ENCODE data around the gene LCOR.

LCOR gene

DNA sequence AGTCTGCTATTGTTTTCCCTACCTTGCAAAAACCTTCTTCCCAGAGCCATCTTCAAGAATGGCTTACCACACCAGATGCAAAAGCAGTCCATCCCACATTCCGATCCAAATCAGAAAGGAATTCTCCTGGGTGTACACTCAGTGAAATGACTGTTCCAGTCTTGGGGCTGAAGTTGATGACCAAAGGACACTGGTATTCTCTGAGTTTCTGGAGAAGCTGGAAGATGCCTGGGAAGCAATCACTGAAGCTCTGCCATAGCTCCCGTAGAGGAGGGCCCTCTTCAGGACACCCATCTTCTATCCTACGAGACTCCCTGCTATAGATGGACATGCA, 155.7 kb downstream of the LCOR start:
- no peak overlapping the region for H2AFZ ChIP-seq (ENCODE audit: low read length)
- TF ChIP-seq EZH2phosphoT487 (IDR thresholded peaks at IDR 0.05; ENCODE audit: low read length) (no peak), EZH2 (optimal IDR thresholded peaks at IDR 0.05; ENCODE audit: low read depth, low read length) (no peak)
- TF ChIP-seq, protein P1, sequence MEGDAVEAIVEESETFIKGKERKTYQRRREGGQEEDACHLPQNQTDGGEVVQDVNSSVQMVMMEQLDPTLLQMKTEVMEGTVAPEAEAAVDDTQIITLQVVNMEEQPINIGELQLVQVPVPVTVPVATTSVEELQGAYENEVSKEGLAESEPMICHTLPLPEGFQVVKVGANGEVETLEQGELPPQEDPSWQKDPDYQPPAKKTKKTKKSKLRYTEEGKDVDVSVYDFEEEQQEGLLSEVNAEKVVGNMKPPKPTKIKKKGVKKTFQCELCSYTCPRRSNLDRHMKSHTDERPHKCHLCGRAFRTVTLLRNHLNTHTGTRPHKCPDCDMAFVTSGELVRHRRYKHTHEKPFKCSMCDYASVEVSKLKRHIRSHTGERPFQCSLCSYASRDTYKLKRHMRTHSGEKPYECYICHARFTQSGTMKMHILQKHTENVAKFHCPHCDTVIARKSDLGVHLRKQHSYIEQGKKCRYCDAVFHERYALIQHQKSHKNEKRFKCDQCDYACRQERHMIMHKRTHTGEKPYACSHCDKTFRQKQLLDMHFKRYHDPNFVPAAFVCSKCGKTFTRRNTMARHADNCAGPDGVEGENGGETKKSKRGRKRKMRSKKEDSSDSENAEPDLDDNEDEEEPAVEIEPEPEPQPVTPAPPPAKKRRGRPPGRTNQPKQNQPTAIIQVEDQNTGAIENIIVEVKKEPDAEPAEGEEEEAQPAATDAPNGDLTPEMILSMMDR (IDR thresholded peaks at IDR 0.05; ENCODE audit: low read length): no peak
- no peak overlapping the region for H3K27ac ChIP-seq (ENCODE audit: low read length)
- H3K9me2 ChIP-seq (replicated peaks; ENCODE audit: insufficient read depth, low read length): no peaks in the 10 kb centered on the region
- no peaks in the 10 kb centered on the region for H4K20me1 ChIP-seq (ENCODE audit: insufficient read depth, low read length)
- H3K27me3 ChIP-seq (replicated peaks; ENCODE audit: insufficient read depth, low read length): no peaks in the 10 kb centered on the region
- H3K79me2 ChIP-seq (ENCODE audit: low read length): no peaks in the 10 kb centered on the region
- H3K36me3 ChIP-seq (replicated peaks; ENCODE audit: insufficient read depth, low read length): no peaks in the 10 kb centered on the region
- H3K9me3 ChIP-seq (replicated peaks; ENCODE audit: insufficient read depth, low read length): no peaks in the 10 kb centered on the region
- no peaks in the 10 kb centered on the region for H3F3A ChIP-seq (ENCODE audit: insufficient read depth, low read length)
- no peak overlapping the region for H3K4me3 ChIP-seq (ENCODE audit: low read length)
- H3K4me1 ChIP-seq (ENCODE audit: low read length): 0 out of 2 replicates have a peak, but pooled peaks cover 9% of the 10 kb centered on the region
- H3K4me2 ChIP-seq (ENCODE audit: low read depth, low read length): no peak overlapping the region
- H3K9ac ChIP-seq (ENCODE audit: low read length): no peak overlapping the region
- no peak for DNase-seq

DNA sequence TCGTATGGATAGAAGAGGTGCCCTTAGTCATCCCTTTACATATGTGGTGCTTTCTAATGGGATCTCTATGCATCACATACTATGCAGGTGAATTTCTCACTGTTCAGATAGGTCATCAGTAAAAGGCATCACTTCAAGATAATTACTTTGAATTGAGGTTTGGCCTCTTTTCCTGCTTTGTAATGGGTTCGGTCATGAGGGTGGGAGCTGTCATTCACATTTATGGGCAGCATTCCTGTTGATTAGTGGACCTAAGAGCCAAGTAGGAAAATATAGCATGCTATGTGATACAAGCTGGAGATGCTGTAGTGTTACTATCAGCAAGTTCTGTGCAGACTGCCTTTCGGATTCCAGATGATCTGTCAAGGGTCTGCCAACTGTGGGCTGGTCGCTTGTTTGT, 156.3 kb downstream of the LCOR start:
- H3K4me3 ChIP-seq (ENCODE audit: low read length): no peak overlapping the region
- no peak overlapping the region for H3K27ac ChIP-seq (ENCODE audit: low read length)
- no peak overlapping the region for H3K4me2 ChIP-seq (ENCODE audit: low read depth, low read length)
- DNase-seq: no peak
- H3K9me2 ChIP-seq (replicated peaks; ENCODE audit: insufficient read depth, low read length): no peaks in the 10 kb centered on the region
- no peaks in the 10 kb centered on the region for H3K9me3 ChIP-seq (replicated peaks; ENCODE audit: insufficient read depth, low read length)
- no peaks in the 10 kb centered on the region for H3K36me3 ChIP-seq (replicated peaks; ENCODE audit: insufficient read depth, low read length)
- H3K9ac ChIP-seq (ENCODE audit: low read length): no peak overlapping the region
- 0 out of 2 replicates have a peak, but pooled peaks cover 9% of the 10 kb centered on the region for H3K4me1 ChIP-seq (ENCODE audit: low read length)
- H3F3A ChIP-seq (ENCODE audit: insufficient read depth, low read length): no peaks in the 10 kb centered on the region
- H3K27me3 ChIP-seq (replicated peaks; ENCODE audit: insufficient read depth, low read length): no peaks in the 10 kb centered on the region
- TF ChIP-seq, protein P1 (IDR thresholded peaks at IDR 0.05; ENCODE audit: low read length): no peak
- TF ChIP-seq EZH2 (optimal IDR thresholded peaks at IDR 0.05; ENCODE audit: low read depth, low read length) (no peak), EZH2phosphoT487 (IDR thresholded peaks at IDR 0.05; ENCODE audit: low read length) (no peak)
- H3K79me2 ChIP-seq (ENCODE audit: low read length): no peaks in the 10 kb centered on the region
- H2AFZ ChIP-seq (ENCODE audit: low read length): no peak overlapping the region
- no peaks in the 10 kb centered on the region for H4K20me1 ChIP-seq (ENCODE audit: insufficient read depth, low read length)

DNA sequence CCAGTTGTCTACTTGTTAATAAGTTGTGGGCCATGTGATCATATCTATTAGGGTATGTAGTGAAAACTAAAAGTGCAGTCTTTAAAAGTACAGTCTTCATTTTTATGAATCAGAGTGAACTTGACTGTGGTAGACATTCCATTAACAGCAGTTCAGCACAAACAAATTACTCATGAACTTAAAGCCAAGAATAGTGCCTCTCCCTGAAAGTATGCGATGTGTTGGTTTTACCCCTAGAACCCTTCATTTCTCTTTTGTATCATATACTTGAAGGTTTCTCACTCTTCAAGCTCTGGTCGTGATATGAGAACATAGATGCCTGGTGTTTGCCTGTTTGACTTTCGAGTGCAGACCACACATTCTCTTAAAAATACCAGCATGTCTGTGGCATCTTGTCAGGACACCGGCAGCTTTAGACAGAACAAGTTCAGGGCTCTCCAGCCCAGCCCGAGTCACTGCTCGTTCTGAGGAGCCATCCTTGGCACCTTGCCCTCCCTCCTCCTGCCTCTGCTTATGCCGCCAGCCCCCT, 159.3 kb downstream of the LCOR start:
- no peaks in the 10 kb centered on the region for H3K79me2 ChIP-seq (ENCODE audit: low read length)
- H3K9me2 ChIP-seq (replicated peaks; ENCODE audit: insufficient read depth, low read length): no peaks in the 10 kb centered on the region
- TF ChIP-seq, protein P1 (IDR thresholded peaks at IDR 0.05; ENCODE audit: low read length): no peak
- TF ChIP-seq EZH2 (optimal IDR thresholded peaks at IDR 0.05; ENCODE audit: low read depth, low read length) (no peak), EZH2phosphoT487 (IDR thresholded peaks at IDR 0.05; ENCODE audit: low read length) (no peak)
- no peak overlapping the region for H3K4me2 ChIP-seq (ENCODE audit: low read depth, low read length)
- H3F3A ChIP-seq (ENCODE audit: insufficient read depth, low read length): no peaks in the 10 kb centered on the region
- DNase-seq: no peak
- H4K20me1 ChIP-seq (ENCODE audit: insufficient read depth, low read length): no peaks in the 10 kb centered on the region
- no peak overlapping the region for H3K4me3 ChIP-seq (ENCODE audit: low read length)
- 0 out of 2 replicates have a peak, but pooled peaks cover 9% of the 10 kb centered on the region for H3K4me1 ChIP-seq (ENCODE audit: low read length)
- H2AFZ ChIP-seq (ENCODE audit: low read length): no peak overlapping the region
- H3K27ac ChIP-seq (ENCODE audit: low read length): no peak overlapping the region
- no peaks in the 10 kb centered on the region for H3K27me3 ChIP-seq (replicated peaks; ENCODE audit: insufficient read depth, low read length)
- H3K9ac ChIP-seq (ENCODE audit: low read length): no peak overlapping the region
- H3K36me3 ChIP-seq (replicated peaks; ENCODE audit: insufficient read depth, low read length): no peaks in the 10 kb centered on the region
- H3K9me3 ChIP-seq (replicated peaks; ENCODE audit: insufficient read depth, low read length): no peaks in the 10 kb centered on the region
